Measurements from ENCODE around the gene GLG1. TPM values are rescaled to one million over a fixed set of nuclear protein-coding genes. Genes with fewer than 3 reads are reported as not detected.

GLG1 gene
- total RNA-seq, 3 donors from 2014 or later = 45.1 to 52.4 (median 45.4) TPM

GRCh38 chr16:74601126-74601871, 5.6 kb downstream of the GLG1 start:
- DNase-seq (peak; percentile 38), ATAC-seq (peak; percentile 90)
- H3K36me3 Mint-ChIP-seq (ENCODE audit: insufficient read depth) = peaks cover 6% of the 10 kb centered on the region
- peaks cover 74% of the 10 kb centered on the region for H3K4me1 Mint-ChIP-seq (ENCODE audit: low read depth)
- H3K27me3 Mint-ChIP-seq (ENCODE audit: low read depth) = no peaks in the 10 kb centered on the region
- peak overlapping the region; percentile 59 for H3K4me3 Mint-ChIP-seq
- H3K9me3 Mint-ChIP-seq = no peaks in the 10 kb centered on the region

DNA sequence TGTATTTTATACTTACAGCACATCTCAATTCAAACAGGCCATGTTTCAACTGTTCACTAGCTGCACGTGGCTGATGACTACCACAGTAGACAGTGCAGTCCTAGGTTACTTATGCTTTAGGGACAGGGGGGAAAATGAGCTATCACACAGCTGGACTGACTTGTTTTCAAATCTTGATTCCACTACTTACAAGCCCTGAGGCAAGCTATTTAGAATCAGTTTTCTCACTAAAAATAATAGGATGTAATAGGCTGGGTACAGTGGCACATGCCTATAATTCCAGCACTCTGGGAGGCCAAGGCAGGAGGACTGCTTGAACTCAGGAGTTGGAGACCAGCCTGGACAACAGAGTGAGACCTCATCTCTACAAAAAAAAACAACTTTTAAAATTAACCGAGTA, 10.3 kb downstream of the GLG1 start:
- Mint-ChIP-seq H3K4me3 (no peak overlapping the region), H3K9me3 (no peaks in the 10 kb centered on the region), H3K4me1 (ENCODE audit: low read depth) (peaks cover 65% of the 10 kb centered on the region), H3K27me3 (ENCODE audit: low read depth) (no peaks in the 10 kb centered on the region), H3K36me3 (ENCODE audit: insufficient read depth) (peaks cover 5% of the 10 kb centered on the region)
- ATAC-seq (no peak), DNase-seq (no peak)

DNA sequence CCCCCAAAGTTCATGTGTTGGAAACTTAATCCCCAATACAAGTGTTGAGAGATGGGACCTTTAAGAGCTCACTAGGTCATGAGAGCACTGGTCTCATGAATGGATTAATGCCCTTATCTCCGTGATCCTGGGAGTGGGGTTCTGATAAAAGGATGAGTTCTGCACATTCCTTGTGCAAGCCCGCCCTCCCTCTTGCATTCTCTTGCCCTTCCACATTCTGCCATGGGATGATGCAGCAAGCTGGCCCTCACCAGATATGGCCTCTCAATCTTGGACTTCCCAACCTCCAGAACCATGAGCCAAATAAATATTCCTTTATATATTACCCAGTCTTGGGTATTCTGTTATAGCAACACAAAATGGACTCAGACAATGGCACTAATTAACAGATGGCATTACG, 14.1 kb downstream of the GLG1 start:
- DNase-seq = no peak
- H3K36me3 Mint-ChIP-seq (ENCODE audit: insufficient read depth) = peaks cover 4% of the 10 kb centered on the region
- H3K4me3 Mint-ChIP-seq = no peak overlapping the region
- no peaks in the 10 kb centered on the region for H3K9me3 Mint-ChIP-seq
- no peaks in the 10 kb centered on the region for H3K27me3 Mint-ChIP-seq (ENCODE audit: low read depth)
- no peak for ATAC-seq
- H3K4me1 Mint-ChIP-seq (ENCODE audit: low read depth) = peaks cover 46% of the 10 kb centered on the region

DNA sequence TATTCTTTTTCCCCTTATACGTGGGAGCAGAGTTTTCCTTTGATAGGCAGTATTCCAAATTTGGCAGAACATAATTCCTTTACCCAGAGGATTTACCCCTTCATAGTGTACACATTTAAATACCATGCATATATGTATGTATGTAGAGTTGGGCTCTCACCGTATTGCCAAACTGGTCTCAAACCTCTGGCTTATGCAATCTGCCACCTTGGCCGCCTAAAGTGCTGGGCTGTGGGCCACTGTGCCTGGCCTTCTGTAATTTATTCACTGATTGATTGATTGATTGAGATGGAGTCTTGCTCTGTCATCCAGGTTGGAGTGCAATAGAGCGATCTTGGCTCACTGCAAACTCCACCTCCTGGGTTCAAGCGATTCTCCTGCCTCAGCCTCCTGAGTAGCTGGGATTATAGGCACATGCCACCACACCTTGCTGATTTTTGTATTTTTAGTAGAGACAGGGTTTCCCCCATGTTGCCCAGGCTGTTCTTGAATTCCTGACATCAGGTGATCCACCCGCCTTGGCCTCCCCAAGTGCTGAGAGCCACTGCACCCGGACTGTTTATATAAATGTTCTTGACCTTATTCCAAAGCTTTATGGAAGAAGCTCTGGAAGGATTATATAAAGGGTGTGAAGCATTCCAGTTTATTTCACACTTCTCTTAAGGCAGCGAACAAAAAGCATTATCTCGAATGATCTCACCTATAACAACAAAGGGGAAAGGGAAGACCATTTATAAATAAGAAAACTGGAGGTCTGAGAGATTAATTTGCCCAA, 14.9 kb downstream of the GLG1 start:
- peaks cover 54% of the 10 kb centered on the region for H3K4me1 Mint-ChIP-seq (ENCODE audit: low read depth)
- H3K27me3 Mint-ChIP-seq (ENCODE audit: low read depth) = no peaks in the 10 kb centered on the region
- H3K4me3 Mint-ChIP-seq = no peak overlapping the region
- H3K9me3 Mint-ChIP-seq = no peaks in the 10 kb centered on the region
- DNase-seq (no peak), ATAC-seq (no peak)
- peaks cover 7% of the 10 kb centered on the region for H3K36me3 Mint-ChIP-seq (ENCODE audit: insufficient read depth)

- ATAC-seq (no peak), DNase-seq (no peak)
- Mint-ChIP-seq H3K36me3 (ENCODE audit: insufficient read depth) (peaks cover 16% of the 10 kb centered on the region), H3K4me3 (no peak overlapping the region), H3K4me1 (ENCODE audit: low read depth) (peaks cover 58% of the 10 kb centered on the region), H3K27me3 (ENCODE audit: low read depth) (no peaks in the 10 kb centered on the region), H3K9me3 (no peaks in the 10 kb centered on the region)
Observed at GRCh38 chr16:74586948-74587347, 20.0 kb downstream of the GLG1 start.

GRCh38 chr16:74585846-74586443, 21.0 kb downstream of the GLG1 start:
- DNase-seq = no peak
- peaks cover 16% of the 10 kb centered on the region for H3K36me3 Mint-ChIP-seq (ENCODE audit: insufficient read depth)
- peaks cover 63% of the 10 kb centered on the region for H3K4me1 Mint-ChIP-seq (ENCODE audit: low read depth)
- H3K27me3 Mint-ChIP-seq (ENCODE audit: low read depth) = no peaks in the 10 kb centered on the region
- no peaks in the 10 kb centered on the region for H3K9me3 Mint-ChIP-seq
- no peak overlapping the region for H3K4me3 Mint-ChIP-seq
- no peak for ATAC-seq

GRCh38 chr16:74583926-74584666, 22.8 kb downstream of the GLG1 start:
- no peak overlapping the region for H3K4me3 Mint-ChIP-seq
- H3K27me3 Mint-ChIP-seq (ENCODE audit: low read depth) = no peaks in the 10 kb centered on the region
- peaks cover 76% of the 10 kb centered on the region for H3K4me1 Mint-ChIP-seq (ENCODE audit: low read depth)
- H3K36me3 Mint-ChIP-seq (ENCODE audit: insufficient read depth) = peaks cover 16% of the 10 kb centered on the region
- H3K9me3 Mint-ChIP-seq = no peaks in the 10 kb centered on the region
- ATAC-seq (no peak), DNase-seq (no peak)

DNA sequence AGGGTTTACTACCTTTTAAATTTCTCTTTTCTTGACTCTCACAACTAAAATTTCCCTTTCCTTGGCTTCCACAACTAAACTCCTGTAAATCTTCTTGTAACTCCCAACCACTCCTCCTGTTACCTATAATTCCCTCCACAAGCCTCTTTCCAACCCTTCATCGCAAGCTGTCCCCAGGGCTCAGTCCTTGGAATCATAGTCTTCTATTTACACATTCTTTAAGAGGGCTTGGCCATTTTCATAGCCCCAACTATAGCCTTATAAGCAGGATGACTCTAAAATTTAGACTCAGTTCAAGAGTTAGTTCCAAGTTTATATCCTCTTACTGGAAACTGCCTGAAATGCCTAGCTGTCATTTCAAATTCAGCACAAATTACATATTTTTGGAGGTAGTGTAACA, 23.9 kb downstream of the GLG1 start:
- Mint-ChIP-seq H3K27me3 (ENCODE audit: low read depth) (no peaks in the 10 kb centered on the region), H3K4me3 (no peak overlapping the region), H3K36me3 (ENCODE audit: insufficient read depth) (peaks cover 16% of the 10 kb centered on the region), H3K4me1 (ENCODE audit: low read depth) (peaks cover 79% of the 10 kb centered on the region), H3K9me3 (no peaks in the 10 kb centered on the region)
- DNase-seq (no peak), ATAC-seq (no peak)

GRCh38 chr16:74580833-74581232, 26.1 kb downstream of the GLG1 start:
- Mint-ChIP-seq H3K27me3 (ENCODE audit: low read depth) (no peaks in the 10 kb centered on the region), H3K4me1 (ENCODE audit: low read depth) (peaks cover 67% of the 10 kb centered on the region), H3K36me3 (ENCODE audit: insufficient read depth) (peaks cover 8% of the 10 kb centered on the region), H3K9me3 (no peaks in the 10 kb centered on the region), H3K4me3 (no peak overlapping the region)
- ATAC-seq (no peak), DNase-seq (no peak)

DNA sequence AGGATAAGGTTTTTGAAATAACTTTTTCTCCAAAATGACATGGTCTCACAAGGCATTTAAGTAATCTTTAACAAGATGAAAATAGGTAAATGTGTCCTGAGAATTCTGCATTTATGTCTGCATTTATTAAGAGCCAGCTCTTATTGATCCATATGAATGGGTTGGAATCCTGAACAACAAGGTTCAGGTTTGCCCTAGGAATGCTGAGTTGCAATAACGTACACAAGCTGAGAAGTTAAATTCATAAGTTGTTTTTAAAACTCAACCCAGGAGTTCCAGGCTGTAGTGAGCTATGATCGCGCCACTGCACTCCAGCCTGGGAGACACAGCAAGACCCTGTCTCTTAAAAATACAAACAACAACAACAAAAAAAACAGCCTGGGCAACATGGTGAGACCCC, 28.1 kb downstream of the GLG1 start:
- Mint-ChIP-seq H3K4me3 (no peak overlapping the region), H3K27me3 (ENCODE audit: low read depth) (no peaks in the 10 kb centered on the region), H3K9me3 (no peaks in the 10 kb centered on the region), H3K4me1 (ENCODE audit: low read depth) (peaks cover 68% of the 10 kb centered on the region), H3K36me3 (ENCODE audit: insufficient read depth) (peaks cover 11% of the 10 kb centered on the region)
- no peak for DNase-seq
- no peak for ATAC-seq

- Mint-ChIP-seq H3K27me3 (ENCODE audit: low read depth) (no peaks in the 10 kb centered on the region), H3K4me1 (ENCODE audit: low read depth) (peaks cover 66% of the 10 kb centered on the region), H3K9me3 (no peaks in the 10 kb centered on the region), H3K36me3 (ENCODE audit: insufficient read depth) (peaks cover 7% of the 10 kb centered on the region), H3K4me3 (no peak overlapping the region)
- ATAC-seq (no peak), DNase-seq (no peak)
Observed at GRCh38 chr16:74578433-74578832, 28.5 kb downstream of the GLG1 start.

DNA sequence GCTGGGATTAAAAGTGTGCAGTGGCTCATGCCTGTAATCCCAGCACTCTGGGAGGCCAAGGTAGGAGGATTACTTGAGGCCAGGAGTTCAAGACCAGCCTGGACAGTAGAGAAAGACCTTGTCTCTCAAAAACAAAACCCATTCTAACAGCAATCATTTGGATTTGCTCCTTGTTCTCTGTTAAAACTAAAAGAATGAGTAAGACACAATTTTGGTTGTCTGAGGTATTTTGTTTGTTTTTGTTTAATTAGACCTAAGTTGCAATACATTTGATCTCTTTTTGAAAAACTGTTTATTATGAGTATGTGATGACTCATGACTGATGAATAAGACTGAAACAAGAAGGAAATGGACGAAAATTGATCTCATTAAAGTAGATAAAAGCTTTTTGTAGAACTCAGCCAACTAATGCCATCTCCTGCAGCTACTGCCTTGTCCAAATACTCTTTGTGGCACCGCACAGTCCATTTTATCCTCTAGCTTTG, 29.0 kb downstream of the GLG1 start:
- Mint-ChIP-seq H3K4me1 (ENCODE audit: low read depth) (peaks cover 65% of the 10 kb centered on the region), H3K36me3 (ENCODE audit: insufficient read depth) (peaks cover 7% of the 10 kb centered on the region), H3K27me3 (ENCODE audit: low read depth) (no peaks in the 10 kb centered on the region), H3K4me3 (no peak overlapping the region), H3K9me3 (no peaks in the 10 kb centered on the region)
- DNase-seq = no peak
- peak; percentile 68 to 72 for ATAC-seq

- no peak overlapping the region for H3K4me3 Mint-ChIP-seq
- DNase-seq (no peak), ATAC-seq (no peak)
- H3K36me3 Mint-ChIP-seq (ENCODE audit: insufficient read depth) = peaks cover 5% of the 10 kb centered on the region
- no peaks in the 10 kb centered on the region for H3K27me3 Mint-ChIP-seq (ENCODE audit: low read depth)
- H3K9me3 Mint-ChIP-seq = no peaks in the 10 kb centered on the region
- peaks cover 68% of the 10 kb centered on the region for H3K4me1 Mint-ChIP-seq (ENCODE audit: low read depth)
Observed at GRCh38 chr16:74575807-74576643, 30.9 kb downstream of the GLG1 start.
